IMR-90 (cell line): ENCODE results near the gene MMEL1. TPM values are rescaled to one million over a fixed set of nuclear protein-coding genes. Genes with fewer than 3 reads are reported as not detected.
A peak's percentile ranks its signal among the peaks of the same experiment; 100 is the strongest.

Source experiments
- ATAC-seq: fragments of 200-7000 bp; cut with Tn5 transposase; 2 replicates; pipeline ENCODE4 v1.9.1; 2020; ENCODE audit warnings: low read depth, mild to moderate bottlenecking, moderate library complexity
- BruUV-seq: library from RNA; stranded (reverse); fragments of 400-500 nt; replicated peaks from 2 replicates; lab custom pipeline; 2021; lab: Mats Ljungman, UMichigan
- CTCF ChIA-PET: fragments of 300-600 bp; formaldehyde crosslinking; extraction: SDS; loops from one replicate; lab custom pipeline; 2021; ENCODE audit warnings: antibody characterized with exemption; lab: Yijun Ruan, JAX
- POLR2A ChIA-PET: fragments of 300-600 bp; sonication (Branson Sonifier 250); formaldehyde crosslinking; loops from one replicate; lab custom pipeline; 2022; ENCODE audit warnings: antibody characterized with exemption; ENCODE audit not compliant: unreplicated experiment; lab: Charles Lee
- DNase-seq: peaks from one replicate; pipeline ENCODE4 v3.0.0; 2013
- H2AFZ ChIP-seq: replicated peaks from 2 replicates; pipeline ENCODE3; 2013; ENCODE audit warnings: low read length, mild to moderate bottlenecking; ENCODE audit not compliant: poor library complexity
- H2AK5ac ChIP-seq: 2 replicates; pipeline ENCODE4 v1.6.1; 2013; ENCODE audit warnings: low read depth, low read length, inconsistent platforms
- H2AK9ac ChIP-seq: replicated peaks from 2 replicates; pipeline ENCODE3; 2013; ENCODE audit warnings: mild to moderate bottlenecking, low read depth, low read length, moderate library complexity; ENCODE audit not compliant: poor library complexity
- H2BK120ac ChIP-seq: 2 replicates; pipeline ENCODE4 v1.6.1; 2013; ENCODE audit warnings: low read depth, low read length, inconsistent platforms
- H2BK15ac ChIP-seq: 3 replicates; pipeline ENCODE4 v1.6.1; 2013; ENCODE audit warnings: low read depth, low read length, inconsistent platforms
- H2BK20ac ChIP-seq: 2 replicates; pipeline ENCODE4 v1.6.1; 2013; ENCODE audit warnings: low read depth, mild to moderate bottlenecking, inconsistent platforms, low read length, moderate library complexity
- H2BK5ac ChIP-seq: 2 replicates; pipeline ENCODE4 v1.6.1; 2013; ENCODE audit warnings: mild to moderate bottlenecking, low read depth, low read length, inconsistent platforms; ENCODE audit not compliant: poor library complexity, severe bottlenecking
- H3K14ac ChIP-seq: replicated peaks from 2 replicates; pipeline ENCODE4 v1.6.1; 2013; ENCODE audit warnings: low read depth, low read length, inconsistent platforms
- H3K18ac ChIP-seq: 2 replicates; pipeline ENCODE4 v1.6.1; 2013; ENCODE audit warnings: low read depth, low read length, control low read depth
- H3K23ac ChIP-seq: 2 replicates; pipeline ENCODE4 v1.6.1; 2013; ENCODE audit warnings: low read depth, low read length, inconsistent platforms
- H3K27ac ChIP-seq: 2 replicates; pipeline ENCODE4 v1.5.1; 2013; ENCODE audit warnings: mild to moderate bottlenecking, control low read depth, low read length; ENCODE audit not compliant: insufficient read depth
- H3K27me3 ChIP-seq: 2 replicates; pipeline ENCODE4 v1.6.1; 2013; ENCODE audit warnings: low read length; ENCODE audit not compliant: control insufficient read depth, insufficient read depth
- H3K36me3 ChIP-seq: 2 replicates; pipeline ENCODE4 v1.6.1; 2013; ENCODE audit warnings: low read length, mixed read lengths; ENCODE audit not compliant: control insufficient read depth, insufficient read depth
- H3K4ac ChIP-seq: 2 replicates; pipeline ENCODE4 v1.6.1; 2013; ENCODE audit warnings: low read depth, low read length, inconsistent platforms
- H3K4me1 ChIP-seq: 2 replicates; pipeline ENCODE4 v1.6.1; 2013; ENCODE audit warnings: low read length, mixed read lengths; ENCODE audit not compliant: control insufficient read depth, insufficient read depth
- H3K4me2 ChIP-seq: 2 replicates; pipeline ENCODE4 v1.6.1; 2013; ENCODE audit warnings: low read depth, mild to moderate bottlenecking, control low read depth, low read length, moderate library complexity
- H3K4me3 ChIP-seq: 2 replicates; pipeline ENCODE4 v1.5.1; 2013; ENCODE audit warnings: low read depth, mild to moderate bottlenecking, control low read depth, low read length, moderate library complexity; ENCODE audit not compliant: insufficient read depth
- H3K56ac ChIP-seq: 2 replicates; pipeline ENCODE4 v1.6.1; 2013; ENCODE audit warnings: low read length, inconsistent platforms; ENCODE audit not compliant: insufficient read depth; ENCODE audit errors: extremely low read depth
- H3K79me1 ChIP-seq, 2 experiments: 2 replicates each; pipeline ENCODE4 v1.6.1; 2013; ENCODE audit warnings: low read length in 2 of 2, inconsistent platforms in 1 of 2, low read depth in 1 of 2
- H3K9ac ChIP-seq: 2 replicates; pipeline ENCODE4 v1.6.1; 2013; ENCODE audit warnings: low read depth, low read length, control low read depth
- H3K9me1 ChIP-seq: 2 replicates; pipeline ENCODE4 v1.6.1; 2013; ENCODE audit warnings: low read length, inconsistent platforms; ENCODE audit not compliant: insufficient read depth
- H3K9me3 ChIP-seq: 2 replicates; pipeline ENCODE4 v1.6.1; 2013; ENCODE audit warnings: low read length; ENCODE audit not compliant: control insufficient read depth, insufficient read depth
- H4K20me1 ChIP-seq: 2 replicates; pipeline ENCODE4 v1.6.1; 2013; ENCODE audit warnings: low read length, inconsistent platforms; ENCODE audit not compliant: insufficient read depth
- H4K5ac ChIP-seq: 2 replicates; pipeline ENCODE4 v1.6.1; 2013; ENCODE audit warnings: mild to moderate bottlenecking, low read depth, low read length, control low read depth
- H4K8ac ChIP-seq, 2 experiments: 2 replicates each; pipeline ENCODE4 v1.6.1; 2013; ENCODE audit warnings: low read depth in 2 of 2, low read length in 2 of 2, control low read depth in 1 of 2, inconsistent platforms in 1 of 2
- H4K91ac ChIP-seq: 2 replicates; pipeline ENCODE4 v1.6.1; 2013; ENCODE audit warnings: low read depth, low read length, inconsistent platforms; ENCODE audit not compliant: insufficient read depth
- CEBPB ChIP-seq: IDR thresholded peaks from 2 replicates; pipeline ENCODE4 v1.6.1; 2012; ENCODE audit warnings: low read depth, low read length, improper control_type of control experiment
- CHD1 ChIP-seq: IDR thresholded peaks from 2 replicates; pipeline ENCODE4 v1.6.1; 2012; ENCODE audit warnings: low read depth, low read length, improper control_type of control experiment
- CTCF ChIP-seq: conservative IDR thresholded peaks from 2 replicates; pipeline ENCODE4 v1.5.1; 2012; ENCODE audit warnings: mild to moderate bottlenecking, low read depth, low read length, improper control_type of control experiment
- ELK1 ChIP-seq: fragments of 150-350 bp; IDR thresholded peaks from 2 replicates; pipeline ENCODE4 v1.6.1; 2016; ENCODE audit warnings: low read depth, mild to moderate bottlenecking, low read length, moderate library complexity, borderline replicate concordance
- FOS ChIP-seq: fragments of 150-350 bp; IDR thresholded peaks from 2 replicates; pipeline ENCODE4 v1.6.1; 2016; ENCODE audit warnings: low read depth, low read length
- MAFK ChIP-seq: IDR thresholded peaks from 2 replicates; pipeline ENCODE4 v1.6.1; 2012; ENCODE audit warnings: low read depth, low read length, improper control_type of control experiment
- MAZ ChIP-seq: IDR thresholded peaks from 2 replicates; pipeline ENCODE4 v1.6.1; 2012; ENCODE audit warnings: low read depth, mild to moderate bottlenecking, low read length, improper control_type of control experiment, moderate library complexity, borderline replicate concordance
- MXI1 ChIP-seq: IDR thresholded peaks from 2 replicates; pipeline ENCODE4 v1.6.1; 2012; ENCODE audit warnings: low read depth, mild to moderate bottlenecking, low read length, moderate library complexity, borderline replicate concordance
- NFE2L2 ChIP-seq: fragments of 150-350 bp; IDR thresholded peaks from 2 replicates; pipeline ENCODE4 v1.6.1; 2016; ENCODE audit warnings: low read depth, mild to moderate bottlenecking, low read length
- POLR2A ChIP-seq: IDR thresholded peaks from 2 replicates; pipeline ENCODE4 v1.6.1; 2012; ENCODE audit warnings: mild to moderate bottlenecking, low read depth, low read length
- RAD21 ChIP-seq: IDR thresholded peaks from 2 replicates; pipeline ENCODE4 v1.6.1; 2012; ENCODE audit warnings: low read length, improper control_type of control experiment
- RCOR1 ChIP-seq: IDR thresholded peaks from 2 replicates; pipeline ENCODE4 v1.6.1; 2012; ENCODE audit warnings: mild to moderate bottlenecking, low read length, improper control_type of control experiment; ENCODE audit not compliant: insufficient replicate concordance
- RFX5 ChIP-seq: IDR thresholded peaks from 2 replicates; pipeline ENCODE4 v1.8.0; 2012; ENCODE audit warnings: low read depth, mild to moderate bottlenecking, low read length, moderate library complexity
- SMC3 ChIP-seq: fragments of 150-350 bp; IDR thresholded peaks from 2 replicates; pipeline ENCODE4 v1.6.1; 2016; ENCODE audit warnings: low read depth, mild to moderate bottlenecking, antibody characterized with exemption, low read length, moderate library complexity
- WGBS, 2 experiments: methylation state at CpG; one replicate each; pipeline versions ENCODE4 v1.1.5 to v1.1.7; 2013; ENCODE audit warnings: missing lambda C conversion rate in 2 of 2; ENCODE audit not compliant: insufficient read length in 1 of 2; ENCODE audit errors: extremely low coverage in 2 of 2; 5-methylcytosine and 5-hydroxymethylcytosine counted together
- dilution Hi-C: fragments of 300-500 bp; cut with HindIII; formaldehyde crosslinking; loops from one replicate; pipeline ENCODE4 v1.14.3; 2018; ENCODE audit warnings: low sequenced_read_pairs; ENCODE audit not compliant: unreplicated experiment
- in situ Hi-C: fragments of 300-500 bp; cut with MboI; formaldehyde crosslinking; loops from 3 replicates; pipeline ENCODE4 v1.14.3; 2019; ENCODE audit warnings: low sequenced_read_pairs, inconsistent platforms, mixed read lengths
- intact Hi-C: fragments of 100-400 bp; cut with micrococcal nuclease; formaldehyde crosslinking; loops from 2 replicates; pipeline ENCODE4 v1.10.0; 2022
- polyA plus RNA-seq, 3 experiments: library from polyadenylated mRNA; depleted of rRNA; stranded (reverse); fragments of >200 nt; gene quantifications; 2 replicates each; pipeline ENCODE4 v1.2.3, GENCODE V29; 2012; ENCODE audit warnings: low replicate concordance in 1 of 3
- total RNA-seq: library from RNA; depleted of rRNA; stranded (reverse); fragments of >200 nt; gene quantifications from 2 replicates; pipeline ENCODE4 v1.2.3, GENCODE V29; 2012
- TF ChIP-seq, protein P1 (sequence below): fragments of 150-350 bp; IDR thresholded peaks from 2 replicates; pipeline ENCODE4 v1.6.1; 2017; ENCODE audit warnings: mild to moderate bottlenecking, antibody characterized with exemption, low read length, low read depth

Gene MMEL1
- total and polyA plus RNA-seq, 2 of the 4 experiments (the other 2 are of a cell fraction), result under 0.01 to 0.12 TPM

DNA sequence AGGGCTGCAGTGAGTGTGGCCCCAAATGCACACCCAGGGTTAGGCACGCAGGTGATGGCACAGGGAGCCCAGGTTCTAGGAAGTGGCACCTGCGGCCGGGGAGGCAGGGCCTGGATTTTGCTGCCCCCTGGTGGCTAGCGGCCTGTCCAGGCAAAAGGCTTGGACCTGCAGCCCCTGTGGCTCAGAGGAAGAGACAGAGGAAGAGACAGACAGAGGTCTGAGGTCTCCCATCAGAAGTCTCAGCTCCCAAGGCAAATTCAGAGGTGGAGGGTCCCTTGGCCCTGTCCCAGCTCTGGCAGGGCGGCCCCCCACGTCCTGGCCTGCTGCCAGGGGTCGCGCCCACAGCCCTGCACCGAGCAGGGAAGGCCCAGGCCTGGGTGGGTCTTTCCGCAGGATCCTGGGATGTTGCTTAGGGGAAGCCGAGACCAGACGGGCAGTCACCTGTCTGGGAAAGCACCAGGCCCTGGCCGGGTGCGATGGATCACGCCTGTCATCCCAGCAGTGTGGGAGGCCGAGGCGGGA lies 84.7 kb downstream of the MMEL1 start:
- no peak overlapping the region for H3K4ac ChIP-seq
- peak overlapping the region; percentile 79 to 88; a peak in 2 of 4 replicates for H4K8ac ChIP-seq
- no peak overlapping the region for H3K4me2 ChIP-seq
- H2BK20ac ChIP-seq, result no peak overlapping the region
- in situ Hi-C loops, result loop anchor here (25.0 kb wide), 1 partner anchor 361 kb away; the partner anchor contains the start of gene FAAP20
- H3K18ac ChIP-seq, result no peak overlapping the region
- H3K14ac ChIP-seq, result no peak overlapping the region
- H3K36me3 ChIP-seq, result no peaks in the 10 kb centered on the region
- BruUV-seq, result no TSS peak
- WGBS, 2 experiments, result 15% methylated on average over 8 of the region's 17 CpGs; no CpG with 5 or more reads in 1 of the 2 experiments
- intact Hi-C loops, result loop anchor here (5.0 kb wide), 1 partner anchor 116 kb away; no protein-coding TSS in a partner anchor
- no peak overlapping the region for H3K9ac ChIP-seq
- peaks cover 0 to 10% of the 10 kb centered on the region in 2 experiments; a peak in 1 of 4 replicates for H3K79me1 ChIP-seq
- peak; percentile 53 for ATAC-seq
- POLR2A ChIA-PET, result interaction anchor here (0.6 kb wide), 1 partner anchor 23 kb away, joined by 4 read pairs; no protein-coding TSS in a partner anchor
- no peak overlapping the region for H3K4me3 ChIP-seq
- peak overlapping the region; percentile 35; the same call in 1 of the 2 replicates for H2AK5ac ChIP-seq
- H3K9me3 ChIP-seq, result no peaks in the 10 kb centered on the region
- no peak overlapping the region; the same call in 1 of the 2 replicates for H4K91ac ChIP-seq
- no peaks in the 10 kb centered on the region for H3K27me3 ChIP-seq
- H3K27ac ChIP-seq, result no peak overlapping the region
- H4K5ac ChIP-seq, result no peak overlapping the region
- H3K23ac ChIP-seq, result no peak overlapping the region
- no peak overlapping the region for H2BK5ac ChIP-seq
- no peak overlapping the region for H2BK120ac ChIP-seq
- H2AFZ ChIP-seq, result peak overlapping the region; percentile 81
- CTCF ChIA-PET, result interaction anchor here (0.5 to 1.1 kb wide), 3 partner anchors 101 to 127 kb away, joined by 3 read pairs; no protein-coding TSS in a partner anchor
- H3K4me1 ChIP-seq, result peaks cover 10% of the 10 kb centered on the region
- H2BK15ac ChIP-seq, result no peak overlapping the region
- H3K56ac ChIP-seq, result no peak overlapping the region
- dilution Hi-C loops, result no loop called here
- H2AK9ac ChIP-seq, result peak overlapping the region; percentile 52
- H3K9me1 ChIP-seq, result no peaks in the 10 kb centered on the region
- H4K20me1 ChIP-seq, result 0 out of 2 replicates have a peak, but pooled peaks cover 3% of the 10 kb centered on the region
- peak; percentile 56 for DNase-seq
- TF ChIP-seq CHD1 (no peak), MAFK (no peak), RCOR1 (no peak), FOS (no peak), ELK1 (no peak), POLR2A (peak; percentile 37; the same call in 1 of the 2 replicates), MAZ (no peak), RAD21 (peak; percentile 92), NFE2L2 (no peak), CEBPB (no peak), MXI1 (no peak), SMC3 (peak; percentile 89), CTCF (peak; percentile 88), RFX5 (no peak)
- TF ChIP-seq, protein P1, sequence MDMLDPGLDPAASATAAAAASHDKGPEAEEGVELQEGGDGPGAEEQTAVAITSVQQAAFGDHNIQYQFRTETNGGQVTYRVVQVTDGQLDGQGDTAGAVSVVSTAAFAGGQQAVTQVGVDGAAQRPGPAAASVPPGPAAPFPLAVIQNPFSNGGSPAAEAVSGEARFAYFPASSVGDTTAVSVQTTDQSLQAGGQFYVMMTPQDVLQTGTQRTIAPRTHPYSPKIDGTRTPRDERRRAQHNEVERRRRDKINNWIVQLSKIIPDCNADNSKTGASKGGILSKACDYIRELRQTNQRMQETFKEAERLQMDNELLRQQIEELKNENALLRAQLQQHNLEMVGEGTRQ, result no peak
